COLO829 (cell line): ENCODE results near the gene MICAL1.

Experiments
- DNase-seq: peaks from one replicate; pipeline ENCODE4 v3.0.0; 2012; ENCODE audit warnings: low spot score

MICAL1 gene

GRCh38 chr6:109455437-109456110, at the start of gene MICAL1:
Gene MICAL1 (minus strand): TSS chr6:109455772. CDS start chr6:109454196, 1,576 bp downstream.
- no peak for DNase-seq

GRCh38 chr6:109503327-109504224, 48.0 kb upstream of the MICAL1 start:
- DNase-seq, result no peak

- no peak for DNase-seq
Observed at GRCh38 chr6:109498936-109499335, 43.4 kb upstream of the MICAL1 start.

- no peak for DNase-seq
Observed at GRCh38 chr6:109498052-109498451, 42.5 kb upstream of the MICAL1 start.

DNA sequence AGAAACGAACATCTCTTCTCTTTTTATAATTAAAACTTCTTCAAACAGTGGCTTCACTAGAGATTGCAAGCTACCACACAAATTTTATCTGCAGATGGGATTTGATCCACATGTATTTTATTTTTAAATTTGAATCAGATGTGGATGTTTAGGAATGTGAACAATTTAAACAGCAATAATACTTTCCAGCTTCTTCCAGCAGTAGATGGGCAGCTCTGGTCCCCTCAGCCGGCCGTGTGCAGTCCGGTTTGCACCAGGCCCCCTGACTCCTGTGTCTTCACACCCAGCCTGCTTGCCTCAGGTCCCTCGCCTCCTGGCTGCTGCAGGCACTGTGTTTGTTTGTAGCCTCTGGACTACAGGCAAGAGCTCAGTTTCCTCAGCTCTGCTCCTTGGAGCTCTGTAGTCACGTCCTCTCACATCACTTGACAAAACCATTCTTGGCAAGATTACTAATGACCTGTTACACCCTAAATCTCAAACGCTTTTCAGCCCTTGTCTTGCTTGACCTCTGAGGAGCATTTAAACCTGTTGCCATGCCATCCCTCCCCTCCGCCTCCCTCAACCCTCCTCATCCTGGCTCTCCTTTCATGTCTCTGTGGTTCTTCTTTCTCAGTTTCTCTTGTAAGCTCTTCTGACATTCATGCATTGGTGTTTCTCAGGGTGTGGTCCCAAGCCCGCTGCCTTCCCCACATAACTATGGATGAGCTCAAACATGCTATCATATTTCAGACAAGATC, 40.6 kb upstream of the MICAL1 start:
- DNase-seq, result no peak

- DNase-seq, result no peak
Observed at GRCh38 chr6:109493865-109494264, 38.3 kb upstream of the MICAL1 start.

DNA sequence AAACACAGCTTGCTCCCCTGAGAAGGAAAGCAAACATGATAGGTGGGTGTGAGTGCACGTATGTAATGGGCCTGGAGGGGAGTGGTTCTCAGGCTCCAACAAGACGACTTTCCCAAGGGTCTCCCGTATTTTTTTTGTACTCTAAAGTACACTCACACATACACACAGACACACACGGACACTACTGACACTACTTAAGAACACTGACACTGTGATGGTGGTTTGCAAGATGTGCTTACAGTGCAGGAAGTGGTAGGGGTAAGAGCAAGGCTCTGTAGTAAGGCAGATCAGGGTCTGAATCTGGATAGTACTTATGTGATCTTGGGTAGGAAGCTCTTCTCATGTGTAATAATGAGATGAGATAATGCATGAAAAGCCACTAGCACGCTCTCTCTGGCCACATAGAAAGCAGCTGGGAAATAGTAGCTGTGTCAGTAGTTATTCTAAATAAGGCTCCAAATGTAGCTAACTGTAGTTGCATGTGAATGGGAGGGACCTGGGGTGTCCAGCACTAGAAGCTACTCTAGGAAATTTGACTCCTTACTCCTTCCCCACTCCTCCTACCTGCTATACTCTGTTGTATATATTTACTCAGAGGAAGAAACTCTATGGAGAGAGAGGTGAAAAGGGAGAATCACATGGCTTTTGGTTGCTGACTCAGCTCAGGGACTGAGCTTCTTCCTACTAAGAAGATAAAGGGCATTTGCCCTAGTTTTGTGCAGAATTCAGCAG, 35.8 kb upstream of the MICAL1 start:
- no peak for DNase-seq

GRCh38 chr6:109490713-109491112, 35.1 kb upstream of the MICAL1 start:
- no peak for DNase-seq

DNA sequence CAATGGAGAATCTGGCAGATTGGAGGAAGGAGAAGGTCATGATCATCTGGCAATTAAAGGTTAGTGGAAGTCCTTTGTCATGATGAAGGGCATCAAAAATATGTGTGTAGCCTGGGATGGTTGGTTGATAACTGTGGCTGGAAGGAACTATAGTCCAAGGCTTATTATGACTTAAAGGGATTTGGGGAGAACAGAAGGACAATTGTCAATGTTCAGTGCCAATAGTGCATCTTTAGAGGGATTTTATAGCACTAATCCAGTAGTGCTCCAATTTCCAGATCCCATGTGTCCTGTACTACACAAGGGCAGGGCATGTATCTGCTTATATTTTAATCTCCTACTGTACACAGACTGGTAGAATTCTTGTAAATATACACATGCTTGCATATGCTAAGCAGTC, 32.4 kb upstream of the MICAL1 start:
- no peak for DNase-seq

GRCh38 chr6:109486068-109486467, 30.5 kb upstream of the MICAL1 start:
- DNase-seq, result no peak

GRCh38 chr6:109485266-109485935, 29.8 kb upstream of the MICAL1 start:
- DNase-seq, result no peak

DNA sequence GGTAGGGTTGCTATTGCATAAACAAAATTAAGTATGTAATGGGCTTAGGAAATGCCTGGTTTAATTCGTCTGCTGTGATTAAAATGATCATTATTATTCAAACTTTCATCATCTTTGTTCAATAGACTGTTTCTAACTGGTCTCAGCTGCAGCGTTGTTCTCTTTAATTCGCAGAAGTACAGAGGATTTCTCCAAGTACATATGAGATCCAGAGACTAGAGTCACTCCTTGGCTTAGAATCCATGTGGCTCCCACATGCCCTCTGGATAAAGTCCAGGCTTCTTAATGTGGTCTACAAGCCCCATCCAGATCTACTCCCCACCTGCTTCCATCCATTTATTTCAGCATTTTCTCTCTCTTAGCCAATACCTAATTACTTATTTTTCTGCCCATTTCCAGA, 28.6 kb upstream of the MICAL1 start:
- DNase-seq, result no peak

DNA sequence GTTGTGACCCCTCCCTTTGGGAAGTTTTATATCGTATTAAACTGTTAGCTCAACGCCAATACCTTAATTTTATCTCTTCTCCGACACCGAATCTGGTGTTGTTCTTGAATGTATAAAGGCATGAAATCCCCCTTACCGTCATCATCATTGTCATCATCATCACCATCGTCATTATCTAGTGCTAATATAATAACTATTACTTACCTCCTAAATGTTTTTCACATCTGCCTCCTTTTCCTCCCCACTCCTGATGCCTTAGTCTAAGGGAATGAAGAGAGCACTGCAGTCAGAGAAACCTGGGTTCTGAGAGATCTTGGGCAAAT, 28.1 kb upstream of the MICAL1 start:
- DNase-seq, result no peak

DNA sequence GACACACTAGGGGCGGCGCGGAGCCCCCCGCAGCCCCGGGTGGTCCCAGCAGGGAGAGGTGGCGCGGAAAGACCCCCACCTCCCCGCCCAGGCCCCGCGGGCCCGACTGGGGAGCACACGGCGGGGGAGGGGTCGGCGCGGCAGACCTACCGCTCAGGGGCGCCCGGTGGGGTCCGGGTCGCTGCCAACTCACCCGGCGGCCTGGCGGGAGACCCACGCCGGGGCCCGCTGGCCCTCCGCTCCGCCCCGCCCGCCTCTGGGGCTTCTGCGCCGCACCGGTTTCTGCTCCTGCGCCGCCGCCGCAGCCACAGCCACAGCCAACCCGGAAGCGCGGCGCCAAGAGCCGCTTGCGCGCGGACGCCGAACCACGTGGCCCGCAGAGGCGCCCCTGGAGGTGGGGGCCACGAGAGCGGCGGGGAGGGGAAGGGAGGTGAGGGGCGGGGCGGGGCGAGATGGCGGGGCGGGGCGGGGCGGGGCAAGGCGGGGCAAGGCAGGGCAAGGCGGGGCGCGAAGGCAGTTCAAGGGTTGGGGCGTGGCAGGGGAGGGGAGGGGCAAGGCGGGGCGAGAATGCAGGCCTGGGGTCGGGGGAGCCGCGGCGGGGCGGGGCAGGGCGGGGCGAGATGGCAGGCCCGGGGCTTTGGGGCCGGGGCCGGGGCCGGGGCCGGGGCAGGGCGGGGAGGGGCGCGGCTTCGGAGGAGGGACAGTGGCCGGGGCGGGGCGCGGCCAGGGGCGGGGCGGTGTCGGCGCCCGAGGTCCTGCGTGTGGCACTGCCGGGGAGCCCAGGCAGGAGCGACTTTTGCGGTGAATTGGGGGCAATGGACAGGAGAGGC, 27.5 kb upstream of the MICAL1 start, which contains the start of gene ZBTB24:
TSS of gene ZBTB24 (minus strand) at position 315 of the 830 bp plus-strand sequence. CDS start 1,193 bp downstream, outside the sequence.
- DNase-seq, result peak; percentile 88

DNA sequence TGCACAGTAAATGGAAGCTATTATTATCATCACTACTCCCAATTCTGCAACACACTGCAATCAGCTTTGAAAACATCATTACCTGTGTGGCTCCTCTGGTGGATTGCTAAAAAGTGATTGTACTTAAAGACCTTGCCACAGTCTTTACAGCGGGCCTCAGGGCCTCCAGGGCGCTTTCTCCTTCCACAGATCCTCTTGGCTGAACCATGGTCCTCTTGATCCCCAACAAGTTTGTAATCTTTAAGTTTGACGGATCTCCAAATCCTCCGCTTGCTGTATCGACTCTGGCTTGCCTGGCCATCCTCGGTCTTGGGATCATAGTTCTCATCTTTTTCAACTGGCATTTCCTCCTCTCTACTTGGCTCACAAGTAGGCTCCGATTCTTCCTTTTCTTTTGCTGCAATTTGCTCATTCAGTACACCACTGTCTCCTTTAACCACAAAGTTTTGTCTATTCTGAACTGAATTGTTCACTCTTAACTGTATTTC, 25.5 kb upstream of the MICAL1 start:
- DNase-seq, result no peak

GRCh38 chr6:109478841-109479624, 23.5 kb upstream of the MICAL1 start:
- DNase-seq, result no peak

DNA sequence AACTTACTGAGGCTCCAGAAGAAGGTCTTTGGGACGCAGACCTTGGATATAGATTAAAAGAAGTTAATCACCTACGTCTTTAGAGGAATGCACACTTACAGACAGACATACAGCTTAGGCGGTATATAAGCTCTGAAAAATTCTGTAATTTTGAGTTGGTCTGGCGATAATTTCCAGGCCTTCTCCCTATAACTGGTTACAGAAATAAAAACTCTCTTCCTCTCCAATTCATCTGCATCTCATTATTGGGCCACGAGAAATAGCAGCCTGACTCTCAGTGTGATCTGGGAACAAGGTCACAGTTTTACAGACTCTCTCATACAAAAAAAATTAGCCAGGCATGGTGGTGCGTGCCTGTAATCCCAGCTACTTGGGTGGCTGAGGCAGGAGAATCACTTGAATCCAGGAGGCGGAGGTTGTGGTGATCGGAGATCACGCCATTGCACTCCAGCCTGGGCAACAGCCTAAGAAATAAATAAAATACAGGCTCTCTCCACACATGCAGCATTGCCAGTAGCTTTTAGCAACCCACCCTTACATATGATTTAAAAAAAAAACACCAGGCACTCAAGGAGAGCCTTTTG, 22.7 kb upstream of the MICAL1 start:
- DNase-seq, result no peak

GRCh38 chr6:109477725-109478124, 22.2 kb upstream of the MICAL1 start:
- no peak for DNase-seq

- DNase-seq, result no peak
Observed at GRCh38 chr6:109477184-109477583, 21.6 kb upstream of the MICAL1 start.
